22Rv1 (cell line): ENCODE results near the gene CYP19A1.

Experiments used
- CTCF ChIP-seq: fragments of 450-650 bp; IDR thresholded peaks from 2 replicates; pipeline ENCODE4 v1.5.1; 2017; ENCODE audit warnings: mild to moderate bottlenecking
- ZFX ChIP-seq: fragments of 450-650 bp; IDR thresholded peaks from 2 replicates; pipeline ENCODE4 v1.6.1; 2017; ENCODE audit warnings: antibody characterized with exemption, borderline replicate concordance

- TF ChIP-seq CTCF (no peak), ZFX (no peak)
Measured at GRCh38 chr15:51172193-51172592, 166.2 kb downstream of the CYP19A1 start.
